Measurements from ENCODE around the gene TBC1D3I.

TBC1D3I gene

GRCh38 chr17:36205637-36206485 lies 58.5 kb downstream of the TBC1D3I start:
- no peak for DNase-seq

- no peak for DNase-seq
Observed at GRCh38 chr17:36204724-36205500, 59.5 kb downstream of the TBC1D3I start.

Measured in activated CD4-positive, alpha-beta T cell treated with anti-CD3 and anti-CD28 coated beads for 1 hour (primary cell).